MM.1S (cell line): ENCODE data around the gene ANKMY1.

ENCODE experiments used
- DNase-seq: peaks from one replicate; pipeline ENCODE4 v3.0.0-alpha.2; 2015
- H2AFZ ChIP-seq: fragments of 300-600 bp; sonication (generic); 2 replicates; pipeline ENCODE4 v1.6.0; 2016; ENCODE audit warnings: antibody characterized with exemption, low read length
- H3F3A ChIP-seq: fragments of 300-600 bp; sonication (generic); 2 replicates; pipeline ENCODE4 v1.6.1; 2016; ENCODE audit warnings: mild to moderate bottlenecking, antibody characterized with exemption, low read length, moderate library complexity, mixed read lengths; ENCODE audit not compliant: insufficient read depth
- H3K27ac ChIP-seq: fragments of 300-600 bp; sonication (generic); 2 replicates; pipeline ENCODE4 v1.5.1; 2016; ENCODE audit warnings: mild to moderate bottlenecking, low read length
- H3K27me3 ChIP-seq: fragments of 300-600 bp; sonication (generic); replicated peaks from 2 replicates; pipeline ENCODE4 v1.6.0; 2016; ENCODE audit warnings: low read length; ENCODE audit not compliant: insufficient read depth
- H3K36me3 ChIP-seq: fragments of 300-600 bp; sonication (generic); replicated peaks from 2 replicates; pipeline ENCODE4 v1.6.1; 2016; ENCODE audit warnings: mild to moderate bottlenecking, low read length, mixed read lengths; ENCODE audit not compliant: insufficient read depth
- H3K4me1 ChIP-seq: fragments of 300-600 bp; sonication (generic); 2 replicates; pipeline ENCODE4 v1.6.1; 2016; ENCODE audit warnings: low read length, mixed read lengths
- H3K4me2 ChIP-seq: fragments of 300-600 bp; sonication (generic); 2 replicates; pipeline ENCODE4 v1.6.0; 2016; ENCODE audit warnings: low read depth, low read length
- H3K4me3 ChIP-seq: fragments of 300-600 bp; sonication (generic); 2 replicates; pipeline ENCODE4 v1.5.1; 2016; ENCODE audit warnings: low read length, mixed read lengths
- H3K79me2 ChIP-seq: fragments of 300-600 bp; sonication (generic); 2 replicates; pipeline ENCODE4 v1.6.1; 2016; ENCODE audit warnings: mixed run types, low read length, mixed read lengths
- H3K9ac ChIP-seq: fragments of 300-600 bp; sonication (generic); 2 replicates; pipeline ENCODE4 v1.6.1; 2016; ENCODE audit warnings: low read length, mixed read lengths
- H3K9me2 ChIP-seq: fragments of 300-600 bp; sonication (generic); replicated peaks from 2 replicates; pipeline ENCODE4 v1.6.1; 2016; ENCODE audit warnings: mild to moderate bottlenecking, low read length, mixed read lengths; ENCODE audit not compliant: insufficient read depth
- H3K9me3 ChIP-seq: fragments of 300-600 bp; sonication (generic); replicated peaks from 2 replicates; pipeline ENCODE4 v1.6.1; 2016; ENCODE audit warnings: mild to moderate bottlenecking, low read length, mixed read lengths; ENCODE audit not compliant: insufficient read depth
- H4K20me1 ChIP-seq: fragments of 300-600 bp; sonication (generic); 2 replicates; pipeline ENCODE4 v1.6.1; 2016; ENCODE audit warnings: mild to moderate bottlenecking, low read length, moderate library complexity, mixed read lengths; ENCODE audit not compliant: insufficient read depth
- CTCF ChIP-seq: fragments of 300-600 bp; sonication (generic); IDR thresholded peaks from 2 replicates; pipeline ENCODE4 v1.5.1; 2016; ENCODE audit warnings: antibody characterized with exemption, low read length, mixed read lengths
- EZH2 ChIP-seq: fragments of 300-600 bp; sonication (generic); optimal IDR thresholded peaks from 2 replicates; pipeline ENCODE3; 2017; ENCODE audit warnings: low read depth, mild to moderate bottlenecking, antibody characterized with exemption, low read length, mixed read lengths
- EZH2phosphoT487 ChIP-seq: fragments of 300-600 bp; sonication (generic); IDR thresholded peaks from 2 replicates; pipeline ENCODE4 v1.6.1; 2018; ENCODE audit warnings: antibody characterized with exemption, low read length

The ANKMY1 gene

GRCh38 chr2:240438810-240439697 lies 118.7 kb downstream of the ANKMY1 start:
- H3K9me2 ChIP-seq = no peaks in the 10 kb centered on the region
- H3K9ac ChIP-seq = no peak overlapping the region
- no peak for DNase-seq
- H2AFZ ChIP-seq = no peak overlapping the region
- H3K9me3 ChIP-seq = no peaks in the 10 kb centered on the region
- no peaks in the 10 kb centered on the region for H4K20me1 ChIP-seq
- no peak overlapping the region for H3K27ac ChIP-seq
- H3K27me3 ChIP-seq = peaks cover 6% of the 10 kb centered on the region; the same call in 1 of the 2 replicates
- no peaks in the 10 kb centered on the region for H3F3A ChIP-seq
- no peak overlapping the region for H3K4me3 ChIP-seq
- no peaks in the 10 kb centered on the region for H3K36me3 ChIP-seq
- H3K79me2 ChIP-seq = no peaks in the 10 kb centered on the region
- TF ChIP-seq CTCF (no peak), EZH2phosphoT487 (no peak), EZH2 (no peak)
- H3K4me1 ChIP-seq = no peaks in the 10 kb centered on the region
- no peak overlapping the region for H3K4me2 ChIP-seq

GRCh38 chr2:240437861-240438809 lies 119.7 kb downstream of the ANKMY1 start:
- Histone ChIP-seq H3K9me2 (no peaks in the 10 kb centered on the region), H3K4me3 (no peak overlapping the region), H4K20me1 (no peaks in the 10 kb centered on the region), H3K4me2 (no peak overlapping the region), H2AFZ (no peak overlapping the region), H3K27me3 (peaks cover 10% of the 10 kb centered on the region), H3K4me1 (no peaks in the 10 kb centered on the region), H3K27ac (no peak overlapping the region), H3K79me2 (no peaks in the 10 kb centered on the region), H3K9me3 (no peaks in the 10 kb centered on the region), H3K9ac (no peak overlapping the region), H3K36me3 (no peaks in the 10 kb centered on the region), H3F3A (no peaks in the 10 kb centered on the region)
- DNase-seq = peak; percentile 27
- TF ChIP-seq EZH2phosphoT487 = no peak
- no peak for TF ChIP-seq EZH2
- TF ChIP-seq CTCF = peak; percentile 80

- H3K4me3 ChIP-seq = no peak overlapping the region
- TF ChIP-seq EZH2phosphoT487 (no peak), CTCF (no peak), EZH2 (no peak)
- H4K20me1 ChIP-seq = no peaks in the 10 kb centered on the region
- H3K4me1 ChIP-seq = no peaks in the 10 kb centered on the region
- peaks cover 10% of the 10 kb centered on the region for H3K27me3 ChIP-seq
- no peak for DNase-seq
- no peak overlapping the region for H3K27ac ChIP-seq
- H3K9me2 ChIP-seq = no peaks in the 10 kb centered on the region
- no peaks in the 10 kb centered on the region for H3K9me3 ChIP-seq
- H3K79me2 ChIP-seq = no peaks in the 10 kb centered on the region
- H2AFZ ChIP-seq = no peak overlapping the region
- H3K4me2 ChIP-seq = no peak overlapping the region
- H3K36me3 ChIP-seq = no peaks in the 10 kb centered on the region
- H3F3A ChIP-seq = no peaks in the 10 kb centered on the region
- H3K9ac ChIP-seq = no peak overlapping the region
These were observed 120.3 kb downstream of the ANKMY1 start for GRCh38 chr2:240437551-240437860.
